SK-N-SH treated with all-trans-retinoic acid at 6 μM for 48 hours (cell line): Measurements from ENCODE around the gene ARHGAP28.

ENCODE experiments used
- ATAC-seq: fragments of 200-7000 bp; cut with Tn5 transposase; 3 replicates; pipeline ENCODE4 v1.9.1; 2020; ENCODE audit warnings: mild to moderate bottlenecking, moderate library complexity
- ARNTL ChIP-seq: fragments of 450-650 bp; formaldehyde crosslinking; IDR thresholded peaks from 2 replicates; pipeline ENCODE4 v1.5.0; 2020; ENCODE audit warnings: low read depth, mild to moderate bottlenecking, moderate library complexity, borderline replicate concordance
- BACH2 ChIP-seq: fragments of 250-450 bp; sonication (Bioruptor Pico); IDR thresholded peaks from 2 replicates; pipeline ENCODE4 v1.9.0; 2021; ENCODE audit warnings: mild to moderate bottlenecking, borderline replicate concordance
- CSDC2 ChIP-seq: fragments of 250-450 bp; sonication (Bioruptor Pico); IDR thresholded peaks from 2 replicates; pipeline ENCODE4 v1.5.0; 2020; ENCODE audit warnings: mild to moderate bottlenecking, moderate library complexity
- ESRRG ChIP-seq: fragments of 250-450 bp; sonication (Bioruptor Pico); IDR thresholded peaks from 2 replicates; pipeline ENCODE4 v1.6.1; 2021; ENCODE audit warnings: mild to moderate bottlenecking
- GLIS3 ChIP-seq: fragments of 250-450 bp; sonication (Bioruptor Pico); IDR thresholded peaks from 2 replicates; pipeline ENCODE4 v1.5.0; 2020; ENCODE audit warnings: mild to moderate bottlenecking, moderate library complexity
- ISL1 ChIP-seq: fragments of 250-450 bp; sonication (Bioruptor Pico); IDR thresholded peaks from 2 replicates; pipeline ENCODE4 v2.1.2; 2022; ENCODE audit warnings: mild to moderate bottlenecking, moderate library complexity
- OSR1 ChIP-seq: fragments of 250-450 bp; sonication (Bioruptor Pico); IDR thresholded peaks from 2 replicates; pipeline ENCODE4 v1.8.0; 2022; ENCODE audit warnings: moderate library complexity, mild to moderate bottlenecking, inconsistent platforms
- PPARA ChIP-seq: fragments of 250-450 bp; sonication (Bioruptor Pico); IDR thresholded peaks from 2 replicates; pipeline ENCODE4 v1.5.0; 2020; ENCODE audit warnings: mild to moderate bottlenecking, borderline replicate concordance
- RARB ChIP-seq: fragments of 250-450 bp; sonication (Bioruptor Pico); IDR thresholded peaks from 2 replicates; pipeline ENCODE4 v1.8.0; 2021; ENCODE audit warnings: mild to moderate bottlenecking, moderate library complexity
- SNAI2 ChIP-seq: fragments of 250-450 bp; sonication (Bioruptor Pico); IDR thresholded peaks from 2 replicates; pipeline ENCODE4 v1.5.0; 2020; ENCODE audit warnings: mild to moderate bottlenecking, moderate library complexity
- TCF4 ChIP-seq: fragments of 250-450 bp; sonication (Bioruptor Pico); IDR thresholded peaks from 2 replicates; pipeline ENCODE4 v1.8.0; 2021; ENCODE audit warnings: mild to moderate bottlenecking, moderate library complexity, borderline replicate concordance
- TOX ChIP-seq: fragments of 250-450 bp; sonication (Bioruptor Pico); IDR thresholded peaks from 2 replicates; pipeline ENCODE4 v1.8.0; 2021; ENCODE audit warnings: mild to moderate bottlenecking, moderate library complexity, borderline replicate concordance
- ZC3H10 ChIP-seq: fragments of 250-450 bp; sonication (Bioruptor Pico); IDR thresholded peaks from 2 replicates; pipeline ENCODE4 v1.5.1; 2021; ENCODE audit warnings: mild to moderate bottlenecking, moderate library complexity
- ZFP3 ChIP-seq: fragments of 250-450 bp; sonication (Bioruptor Pico); IDR thresholded peaks from 2 replicates; pipeline ENCODE4 v1.5.0; 2020; ENCODE audit warnings: mild to moderate bottlenecking, moderate library complexity
- ZFP30 ChIP-seq: fragments of 450-650 bp; formaldehyde crosslinking; IDR thresholded peaks from 2 replicates; pipeline ENCODE4 v1.5.0; 2022; ENCODE audit warnings: mild to moderate bottlenecking, moderate library complexity
- ZNF565 ChIP-seq: fragments of 450-650 bp; formaldehyde crosslinking; conservative IDR thresholded peaks from 2 replicates; pipeline ENCODE4 v1.5.0; 2020; ENCODE audit warnings: low read depth, mild to moderate bottlenecking, moderate library complexity
- ZNF70 ChIP-seq: fragments of 450-650 bp; formaldehyde crosslinking; IDR thresholded peaks from 2 replicates; pipeline ENCODE4 v1.5.0; 2020; ENCODE audit warnings: mild to moderate bottlenecking, moderate library complexity
- ZNF8 ChIP-seq: fragments of 450-650 bp; formaldehyde crosslinking; IDR thresholded peaks from 2 replicates; pipeline ENCODE4 v1.5.0; 2020; ENCODE audit warnings: mild to moderate bottlenecking, moderate library complexity
- TF ChIP-seq, protein P1 (sequence below): fragments of 250-450 bp; sonication (Bioruptor Pico); IDR thresholded peaks from 2 replicates; pipeline ENCODE4 v1.8.0; 2021; ENCODE audit warnings: low read depth, mild to moderate bottlenecking, moderate library complexity, borderline replicate concordance
- TF ChIP-seq, protein P2 (sequence below): fragments of 250-450 bp; sonication (Bioruptor Pico); IDR thresholded peaks from 2 replicates; pipeline ENCODE4 v1.5.1; 2020; ENCODE audit warnings: low read depth, mild to moderate bottlenecking, moderate library complexity
- TF ChIP-seq, protein P3 (sequence below): fragments of 250-450 bp; sonication (Bioruptor Pico); IDR thresholded peaks from 2 replicates; pipeline ENCODE4 v1.8.0; 2020; ENCODE audit warnings: mild to moderate bottlenecking, moderate library complexity, borderline replicate concordance
- TF ChIP-seq, protein P4 (sequence below): fragments of 250-450 bp; sonication (Bioruptor Pico); IDR thresholded peaks from 2 replicates; pipeline ENCODE4 v1.5.1; 2021; ENCODE audit warnings: mild to moderate bottlenecking, moderate library complexity
- TF ChIP-seq, protein P5 (sequence below): fragments of 250-450 bp; sonication (Bioruptor Pico); IDR thresholded peaks from 2 replicates; pipeline ENCODE4 v1.5.0; 2020; ENCODE audit warnings: mild to moderate bottlenecking, moderate library complexity

The ARHGAP28 gene

DNA sequence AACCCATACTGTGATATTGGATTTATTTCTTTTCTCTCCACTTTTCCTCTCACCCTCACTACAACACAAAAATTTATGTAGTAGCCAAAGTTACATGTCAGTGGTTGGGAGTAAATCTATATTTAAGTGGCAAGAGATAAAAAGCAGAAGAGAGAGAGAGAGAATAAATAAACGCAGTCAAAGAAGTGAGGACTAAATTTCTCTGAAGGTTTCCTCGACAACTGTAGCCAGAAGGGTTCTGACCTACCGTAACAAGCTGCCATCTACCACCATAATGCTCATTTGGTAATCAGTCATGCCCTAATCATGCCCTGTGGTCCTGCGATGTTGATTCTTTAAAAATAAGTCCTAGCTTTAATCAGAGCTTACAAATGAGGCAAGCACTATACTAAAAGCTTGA is 9.1 kb downstream of the ARHGAP28 start:
- ATAC-seq, result no peak
- TF ChIP-seq, protein P1, sequence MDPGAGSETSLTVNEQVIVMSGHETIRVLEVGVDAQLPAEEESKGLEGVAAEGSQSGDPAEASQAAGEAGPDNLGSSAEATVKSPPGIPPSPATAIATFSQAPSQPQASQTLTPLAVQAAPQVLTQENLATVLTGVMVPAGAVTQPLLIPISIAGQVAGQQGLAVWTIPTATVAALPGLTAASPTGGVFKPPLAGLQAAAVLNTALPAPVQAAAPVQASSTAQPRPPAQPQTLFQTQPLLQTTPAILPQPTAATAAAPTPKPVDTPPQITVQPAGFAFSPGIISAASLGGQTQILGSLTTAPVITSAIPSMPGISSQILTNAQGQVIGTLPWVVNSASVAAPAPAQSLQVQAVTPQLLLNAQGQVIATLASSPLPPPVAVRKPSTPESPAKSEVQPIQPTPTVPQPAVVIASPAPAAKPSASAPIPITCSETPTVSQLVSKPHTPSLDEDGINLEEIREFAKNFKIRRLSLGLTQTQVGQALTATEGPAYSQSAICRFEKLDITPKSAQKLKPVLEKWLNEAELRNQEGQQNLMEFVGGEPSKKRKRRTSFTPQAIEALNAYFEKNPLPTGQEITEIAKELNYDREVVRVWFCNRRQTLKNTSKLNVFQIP (CRISPR knock-in tag), result no peak
- no peak for TF ChIP-seq ISL1 (CRISPR knock-in tag)
- TF ChIP-seq PPARA (CRISPR knock-in tag), result no peak
- no peak for TF ChIP-seq ZC3H10 (CRISPR knock-in tag)
- no peak for TF ChIP-seq GLIS3
- no peak for TF ChIP-seq ZNF8 (CRISPR knock-in tag)
- TF ChIP-seq, protein P2, sequence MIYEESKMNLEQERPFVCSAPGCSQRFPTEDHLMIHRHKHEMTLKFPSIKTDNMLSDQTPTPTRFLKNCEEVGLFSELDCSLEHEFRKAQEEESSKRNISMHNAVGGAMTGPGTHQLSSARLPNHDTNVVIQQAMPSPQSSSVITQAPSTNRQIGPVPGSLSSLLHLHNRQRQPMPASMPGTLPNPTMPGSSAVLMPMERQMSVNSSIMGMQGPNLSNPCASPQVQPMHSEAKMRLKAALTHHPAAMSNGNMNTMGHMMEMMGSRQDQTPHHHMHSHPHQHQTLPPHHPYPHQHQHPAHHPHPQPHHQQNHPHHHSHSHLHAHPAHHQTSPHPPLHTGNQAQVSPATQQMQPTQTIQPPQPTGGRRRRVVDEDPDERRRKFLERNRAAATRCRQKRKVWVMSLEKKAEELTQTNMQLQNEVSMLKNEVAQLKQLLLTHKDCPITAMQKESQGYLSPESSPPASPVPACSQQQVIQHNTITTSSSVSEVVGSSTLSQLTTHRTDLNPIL, result no peak

DNA sequence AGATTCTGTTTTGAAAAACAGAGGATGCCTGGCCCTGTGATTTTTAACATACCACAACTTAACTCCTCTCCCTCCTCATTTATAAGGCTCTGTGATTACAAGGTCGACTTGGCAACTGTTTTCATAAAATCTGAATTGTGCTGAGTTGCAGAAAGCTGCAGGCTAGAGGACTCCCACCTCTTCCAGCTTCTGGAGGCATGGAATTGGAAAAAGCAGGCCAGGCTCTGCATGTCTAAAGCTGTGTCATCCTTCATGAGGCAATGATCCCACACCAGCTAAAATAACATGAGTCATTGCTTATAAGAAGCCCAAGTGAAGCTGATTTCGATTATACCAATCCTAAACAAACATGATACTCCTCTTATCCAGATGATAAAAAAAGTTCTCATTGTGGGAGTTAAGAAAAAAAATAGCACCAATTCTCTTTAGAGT is 11.7 kb downstream of the ARHGAP28 start:
- TF ChIP-seq, protein P3, sequence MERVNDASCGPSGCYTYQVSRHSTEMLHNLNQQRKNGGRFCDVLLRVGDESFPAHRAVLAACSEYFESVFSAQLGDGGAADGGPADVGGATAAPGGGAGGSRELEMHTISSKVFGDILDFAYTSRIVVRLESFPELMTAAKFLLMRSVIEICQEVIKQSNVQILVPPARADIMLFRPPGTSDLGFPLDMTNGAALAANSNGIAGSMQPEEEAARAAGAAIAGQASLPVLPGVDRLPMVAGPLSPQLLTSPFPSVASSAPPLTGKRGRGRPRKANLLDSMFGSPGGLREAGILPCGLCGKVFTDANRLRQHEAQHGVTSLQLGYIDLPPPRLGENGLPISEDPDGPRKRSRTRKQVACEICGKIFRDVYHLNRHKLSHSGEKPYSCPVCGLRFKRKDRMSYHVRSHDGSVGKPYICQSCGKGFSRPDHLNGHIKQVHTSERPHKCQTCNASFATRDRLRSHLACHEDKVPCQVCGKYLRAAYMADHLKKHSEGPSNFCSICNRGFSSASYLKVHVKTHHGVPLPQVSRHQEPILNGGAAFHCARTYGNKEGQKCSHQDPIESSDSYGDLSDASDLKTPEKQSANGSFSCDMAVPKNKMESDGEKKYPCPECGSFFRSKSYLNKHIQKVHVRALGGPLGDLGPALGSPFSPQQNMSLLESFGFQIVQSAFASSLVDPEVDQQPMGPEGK (CRISPR knock-in tag), result no peak
- TF ChIP-seq, protein P2, result peak; percentile 37; the same call in 1 of the 2 replicates
- TF ChIP-seq TOX (CRISPR knock-in tag), result no peak
- TF ChIP-seq, protein P4, sequence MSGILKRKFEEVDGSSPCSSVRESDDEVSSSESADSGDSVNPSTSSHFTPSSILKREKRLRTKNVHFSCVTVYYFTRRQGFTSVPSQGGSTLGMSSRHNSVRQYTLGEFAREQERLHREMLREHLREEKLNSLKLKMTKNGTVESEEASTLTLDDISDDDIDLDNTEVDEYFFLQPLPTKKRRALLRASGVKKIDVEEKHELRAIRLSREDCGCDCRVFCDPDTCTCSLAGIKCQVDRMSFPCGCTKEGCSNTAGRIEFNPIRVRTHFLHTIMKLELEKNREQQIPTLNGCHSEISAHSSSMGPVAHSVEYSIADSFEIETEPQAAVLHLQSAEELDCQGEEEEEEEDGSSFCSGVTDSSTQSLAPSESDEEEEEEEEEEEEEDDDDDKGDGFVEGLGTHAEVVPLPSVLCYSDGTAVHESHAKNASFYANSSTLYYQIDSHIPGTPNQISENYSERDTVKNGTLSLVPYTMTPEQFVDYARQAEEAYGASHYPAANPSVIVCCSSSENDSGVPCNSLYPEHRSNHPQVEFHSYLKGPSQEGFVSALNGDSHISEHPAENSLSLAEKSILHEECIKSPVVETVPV (CRISPR knock-in tag), result no peak
- TF ChIP-seq ZFP30 (CRISPR knock-in tag), result no peak
- TF ChIP-seq PPARA (CRISPR knock-in tag), result no peak
- no peak for TF ChIP-seq ZC3H10 (CRISPR knock-in tag)
- TF ChIP-seq ESRRG, result no peak
- peak; percentile 74 for TF ChIP-seq ISL1 (CRISPR knock-in tag)
- TF ChIP-seq ZNF565 (CRISPR knock-in tag), result no peak
- TF ChIP-seq ZNF8 (CRISPR knock-in tag), result peak; percentile 22; the same call in 1 of the 2 replicates
- no peak for TF ChIP-seq CSDC2 (CRISPR knock-in tag)
- TF ChIP-seq BACH2, result peak; percentile 28; the same call in 1 of the 2 replicates
- TF ChIP-seq ARNTL, result no peak
- TF ChIP-seq OSR1, result no peak
- TF ChIP-seq GLIS3, result no peak
- TF ChIP-seq ZNF70 (CRISPR knock-in tag), result no peak
- TF ChIP-seq SNAI2 (CRISPR knock-in tag), result no peak
- TF ChIP-seq, protein P5, sequence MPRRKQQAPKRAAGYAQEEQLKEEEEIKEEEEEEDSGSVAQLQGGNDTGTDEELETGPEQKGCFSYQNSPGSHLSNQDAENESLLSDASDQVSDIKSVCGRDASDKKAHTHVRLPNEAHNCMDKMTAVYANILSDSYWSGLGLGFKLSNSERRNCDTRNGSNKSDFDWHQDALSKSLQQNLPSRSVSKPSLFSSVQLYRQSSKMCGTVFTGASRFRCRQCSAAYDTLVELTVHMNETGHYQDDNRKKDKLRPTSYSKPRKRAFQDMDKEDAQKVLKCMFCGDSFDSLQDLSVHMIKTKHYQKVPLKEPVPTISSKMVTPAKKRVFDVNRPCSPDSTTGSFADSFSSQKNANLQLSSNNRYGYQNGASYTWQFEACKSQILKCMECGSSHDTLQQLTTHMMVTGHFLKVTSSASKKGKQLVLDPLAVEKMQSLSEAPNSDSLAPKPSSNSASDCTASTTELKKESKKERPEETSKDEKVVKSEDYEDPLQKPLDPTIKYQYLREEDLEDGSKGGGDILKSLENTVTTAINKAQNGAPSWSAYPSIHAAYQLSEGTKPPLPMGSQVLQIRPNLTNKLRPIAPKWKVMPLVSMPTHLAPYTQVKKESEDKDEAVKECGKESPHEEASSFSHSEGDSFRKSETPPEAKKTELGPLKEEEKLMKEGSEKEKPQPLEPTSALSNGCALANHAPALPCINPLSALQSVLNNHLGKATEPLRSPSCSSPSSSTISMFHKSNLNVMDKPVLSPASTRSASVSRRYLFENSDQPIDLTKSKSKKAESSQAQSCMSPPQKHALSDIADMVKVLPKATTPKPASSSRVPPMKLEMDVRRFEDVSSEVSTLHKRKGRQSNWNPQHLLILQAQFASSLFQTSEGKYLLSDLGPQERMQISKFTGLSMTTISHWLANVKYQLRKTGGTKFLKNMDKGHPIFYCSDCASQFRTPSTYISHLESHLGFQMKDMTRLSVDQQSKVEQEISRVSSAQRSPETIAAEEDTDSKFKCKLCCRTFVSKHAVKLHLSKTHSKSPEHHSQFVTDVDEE, result no peak
- no peak for TF ChIP-seq RARB
- TF ChIP-seq, protein P1 (CRISPR knock-in tag), result no peak
- peak; percentile 44; the same call in 1 of the 2 replicates for TF ChIP-seq TCF4
- TF ChIP-seq ZFP3 (CRISPR knock-in tag), result no peak
- TF ChIP-seq, all 23 proteins: peak for 5
- peak; percentile 97 for ATAC-seq
